K562 (cell line): ENCODE measurements around the gene CNGB1.

ENCODE experiments used
- SETDB1 ChIP-seq: IDR thresholded peaks from one replicate; pipeline ENCODE4 v1.6.1; 2012; ENCODE audit warnings: low read length, control low read depth, inconsistent platforms
- TF ChIP-seq, protein P1 (sequence below), 3 experiments: IDR thresholded peaks in 2 of 3; conservative IDR thresholded peaks in 1 of 3; 2 replicates each; pipeline ENCODE4 v1.5.1; 2011 to 2012; ENCODE audit warnings: low read length in 3 of 3, mild to moderate bottlenecking in 3 of 3, control low read depth in 2 of 3, improper control_type of control experiment in 1 of 3, inconsistent platforms in 1 of 3, low read depth in 1 of 3, mixed read lengths in 1 of 3, moderate library complexity in 1 of 3; ENCODE audit not compliant: insufficient read depth in 2 of 3

DNA sequence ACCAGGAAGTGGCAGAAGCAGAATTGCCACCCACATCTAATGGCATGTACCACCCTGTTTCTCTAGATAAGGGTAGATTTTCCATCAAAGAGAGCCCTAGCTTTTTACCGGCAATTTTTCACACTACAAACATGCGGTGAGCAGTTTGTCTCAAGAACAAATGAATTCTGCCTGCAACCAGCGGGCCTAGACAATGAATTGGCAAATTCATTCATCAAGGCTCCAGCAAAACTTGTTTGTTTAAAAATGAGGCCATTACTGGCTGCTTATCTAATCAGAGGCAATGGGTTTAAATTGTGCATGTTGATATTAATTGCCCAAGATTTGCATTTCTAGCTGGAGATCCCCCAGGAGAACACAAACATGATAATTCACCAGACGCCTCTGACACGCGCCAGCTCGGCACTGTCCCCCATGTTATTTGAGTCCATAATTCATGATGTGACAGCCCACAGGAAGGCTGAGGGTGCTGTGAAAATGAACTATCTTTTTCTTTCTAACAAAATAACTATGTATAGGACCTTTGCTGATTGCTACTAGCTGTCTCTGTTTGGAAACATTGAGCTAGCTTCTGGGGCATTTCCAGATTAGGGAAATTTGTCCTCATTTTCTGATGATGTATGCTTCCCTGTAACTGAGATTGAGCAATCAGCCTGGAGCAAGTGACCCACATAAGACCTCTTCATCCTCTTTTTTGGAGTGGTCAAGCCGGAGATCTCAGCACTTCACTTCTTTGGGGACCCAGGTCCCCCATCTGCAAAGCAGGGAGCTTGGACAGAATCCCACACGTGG, 80.8 kb downstream of the CNGB1 start:
- no peak for TF ChIP-seq SETDB1
- TF ChIP-seq, protein P1, sequence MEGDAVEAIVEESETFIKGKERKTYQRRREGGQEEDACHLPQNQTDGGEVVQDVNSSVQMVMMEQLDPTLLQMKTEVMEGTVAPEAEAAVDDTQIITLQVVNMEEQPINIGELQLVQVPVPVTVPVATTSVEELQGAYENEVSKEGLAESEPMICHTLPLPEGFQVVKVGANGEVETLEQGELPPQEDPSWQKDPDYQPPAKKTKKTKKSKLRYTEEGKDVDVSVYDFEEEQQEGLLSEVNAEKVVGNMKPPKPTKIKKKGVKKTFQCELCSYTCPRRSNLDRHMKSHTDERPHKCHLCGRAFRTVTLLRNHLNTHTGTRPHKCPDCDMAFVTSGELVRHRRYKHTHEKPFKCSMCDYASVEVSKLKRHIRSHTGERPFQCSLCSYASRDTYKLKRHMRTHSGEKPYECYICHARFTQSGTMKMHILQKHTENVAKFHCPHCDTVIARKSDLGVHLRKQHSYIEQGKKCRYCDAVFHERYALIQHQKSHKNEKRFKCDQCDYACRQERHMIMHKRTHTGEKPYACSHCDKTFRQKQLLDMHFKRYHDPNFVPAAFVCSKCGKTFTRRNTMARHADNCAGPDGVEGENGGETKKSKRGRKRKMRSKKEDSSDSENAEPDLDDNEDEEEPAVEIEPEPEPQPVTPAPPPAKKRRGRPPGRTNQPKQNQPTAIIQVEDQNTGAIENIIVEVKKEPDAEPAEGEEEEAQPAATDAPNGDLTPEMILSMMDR (IDR thresholded peaks at IDR 0.05 in 2 of 3, conservative IDR thresholded peaks at IDR 0.05 in 1 of 3; ENCODE audit: insufficient read depth in 2 of 3, low read depth in 1 of 3, low read length in 3 of 3) = no peak
